Loucy (cell line): ENCODE results near the gene EIF4H.

ENCODE experiments used
- EZH2phosphoT487 ChIP-seq: fragments of 200-600 bp; IDR thresholded peaks from 2 replicates; pipeline ENCODE4 v1.6.1; 2018; ENCODE audit warnings: antibody characterized with exemption, mild to moderate bottlenecking, moderate library complexity, borderline replicate concordance
- TF ChIP-seq, protein P1 (sequence below): fragments of 200-600 bp; sonication (generic); conservative IDR thresholded peaks from 2 replicates; pipeline ENCODE4 v1.5.1; 2014; ENCODE audit warnings: mild to moderate bottlenecking, antibody characterized with exemption, low read length

DNA sequence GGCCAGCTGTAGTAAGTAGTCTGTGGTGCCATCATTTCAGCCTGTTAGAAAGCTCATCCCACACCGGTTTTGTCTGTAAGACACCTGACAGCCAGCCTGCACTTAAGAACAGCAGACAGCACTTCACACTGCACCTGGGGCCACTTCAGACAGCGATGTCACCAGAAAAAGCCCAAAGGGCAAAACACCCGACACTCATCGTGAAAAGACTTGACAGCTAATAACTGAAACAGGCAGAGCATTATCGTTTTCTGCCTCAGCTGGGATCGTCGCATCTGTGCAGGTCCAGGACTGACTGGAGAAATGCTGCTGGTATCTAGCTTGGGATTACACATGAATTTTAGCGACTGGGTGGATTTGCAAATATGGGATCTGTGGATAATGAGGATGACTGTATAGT is 18.9 kb downstream of the EIF4H start:
- TF ChIP-seq, protein P1, sequence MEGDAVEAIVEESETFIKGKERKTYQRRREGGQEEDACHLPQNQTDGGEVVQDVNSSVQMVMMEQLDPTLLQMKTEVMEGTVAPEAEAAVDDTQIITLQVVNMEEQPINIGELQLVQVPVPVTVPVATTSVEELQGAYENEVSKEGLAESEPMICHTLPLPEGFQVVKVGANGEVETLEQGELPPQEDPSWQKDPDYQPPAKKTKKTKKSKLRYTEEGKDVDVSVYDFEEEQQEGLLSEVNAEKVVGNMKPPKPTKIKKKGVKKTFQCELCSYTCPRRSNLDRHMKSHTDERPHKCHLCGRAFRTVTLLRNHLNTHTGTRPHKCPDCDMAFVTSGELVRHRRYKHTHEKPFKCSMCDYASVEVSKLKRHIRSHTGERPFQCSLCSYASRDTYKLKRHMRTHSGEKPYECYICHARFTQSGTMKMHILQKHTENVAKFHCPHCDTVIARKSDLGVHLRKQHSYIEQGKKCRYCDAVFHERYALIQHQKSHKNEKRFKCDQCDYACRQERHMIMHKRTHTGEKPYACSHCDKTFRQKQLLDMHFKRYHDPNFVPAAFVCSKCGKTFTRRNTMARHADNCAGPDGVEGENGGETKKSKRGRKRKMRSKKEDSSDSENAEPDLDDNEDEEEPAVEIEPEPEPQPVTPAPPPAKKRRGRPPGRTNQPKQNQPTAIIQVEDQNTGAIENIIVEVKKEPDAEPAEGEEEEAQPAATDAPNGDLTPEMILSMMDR: no peak
- no peak for TF ChIP-seq EZH2phosphoT487
